ENCODE data around the gene MYO9A. TPM values are rescaled to one million over a fixed set of nuclear protein-coding genes. Genes with fewer than 3 reads are reported as not detected.

The MYO9A gene
- total RNA-seq, 1 experiment from 2014 or later = 23.0 TPM

GRCh38 chr15:72013703-72014102 is 104.2 kb downstream of the MYO9A start (continued):
- TF ChIP-seq FOSL1 (IDR thresholded peaks at IDR 0.05; ENCODE audit: low read depth) (no peak), EZH2phosphoT487 (IDR thresholded peaks at IDR 0.05; ENCODE audit: borderline replicate concordance) (no peak), MAX (IDR thresholded peaks at IDR 0.05) (no peak)

DNA sequence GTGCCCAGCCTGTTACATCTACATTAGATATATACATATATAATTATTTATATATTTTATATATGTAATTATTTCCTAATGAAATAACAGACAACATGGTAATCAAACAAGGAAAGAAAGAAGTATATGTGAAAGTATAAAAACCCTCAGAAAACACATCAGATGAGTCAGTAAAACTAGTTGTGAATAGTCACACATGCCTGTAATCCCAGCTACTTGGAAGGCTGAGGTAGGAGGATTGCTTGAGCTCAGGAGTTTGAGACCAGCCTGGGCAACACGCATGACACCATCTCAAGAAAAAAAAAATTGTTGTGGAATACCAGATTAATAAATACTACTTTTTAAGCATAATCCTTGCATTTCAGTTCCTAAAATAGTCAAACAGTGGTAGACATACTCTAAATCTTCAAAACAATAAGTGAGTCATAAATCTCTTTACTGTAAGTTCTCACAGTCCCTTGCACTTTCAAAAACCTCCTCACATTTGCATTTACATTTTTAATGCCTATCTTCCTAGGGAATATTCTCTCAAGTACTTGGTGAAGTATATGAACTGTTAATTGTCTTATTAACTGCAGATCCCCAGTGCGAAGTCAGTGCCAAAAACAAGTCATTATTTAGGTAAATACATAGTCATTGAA is 106.5 kb downstream of the MYO9A start:
- H3K9ac ChIP-seq (ENCODE audit: low read length) = no peak overlapping the region
- no peaks in the 10 kb centered on the region for H3K27me3 ChIP-seq (ENCODE audit: insufficient read depth, low read length)
- CTCF ChIA-PET = no interaction called here
- no peaks in the 10 kb centered on the region for H3K79me2 ChIP-seq (ENCODE audit: insufficient read depth, low read length)
- no peak overlapping the region for H3K4me3 ChIP-seq (replicated peaks in 1 of 2; ENCODE audit: low read depth in 1 of 2, low read length in 2 of 2)
- no peak for ATAC-seq
- no TSS peak for BruUV-seq (replicated peaks)
- H3K27ac ChIP-seq (ENCODE audit: low read depth, low read length) = no peak overlapping the region
- H4K20me1 ChIP-seq (ENCODE audit: insufficient read depth) = no peaks in the 10 kb centered on the region; the same call in 1 of the 2 replicates
- TF ChIP-seq FOSL1 (IDR thresholded peaks at IDR 0.05; ENCODE audit: low read depth) (no peak), SP1 (IDR thresholded peaks at IDR 0.05; ENCODE audit: low read depth) (no peak), RAD21 (IDR thresholded peaks at IDR 0.05; ENCODE audit: low read depth) (no peak), POLR2A (IDR thresholded peaks at IDR 0.05; ENCODE audit: borderline replicate concordance, extremely low read depth, insufficient read depth, insufficient read length) (no peak), SIN3A (IDR thresholded peaks at IDR 0.05; ENCODE audit: low read depth) (no peak), ZNF274 (IDR thresholded peaks at IDR 0.05; ENCODE audit: low read depth, low read length) (no peak), EGR1 (IDR thresholded peaks at IDR 0.05; ENCODE audit: low read depth) (no peak), ZFX (IDR thresholded peaks at IDR 0.05) (no peak), MAX (IDR thresholded peaks at IDR 0.05) (no peak), JUND (IDR thresholded peaks at IDR 0.05) (no peak)
- TF ChIP-seq, protein P1, sequence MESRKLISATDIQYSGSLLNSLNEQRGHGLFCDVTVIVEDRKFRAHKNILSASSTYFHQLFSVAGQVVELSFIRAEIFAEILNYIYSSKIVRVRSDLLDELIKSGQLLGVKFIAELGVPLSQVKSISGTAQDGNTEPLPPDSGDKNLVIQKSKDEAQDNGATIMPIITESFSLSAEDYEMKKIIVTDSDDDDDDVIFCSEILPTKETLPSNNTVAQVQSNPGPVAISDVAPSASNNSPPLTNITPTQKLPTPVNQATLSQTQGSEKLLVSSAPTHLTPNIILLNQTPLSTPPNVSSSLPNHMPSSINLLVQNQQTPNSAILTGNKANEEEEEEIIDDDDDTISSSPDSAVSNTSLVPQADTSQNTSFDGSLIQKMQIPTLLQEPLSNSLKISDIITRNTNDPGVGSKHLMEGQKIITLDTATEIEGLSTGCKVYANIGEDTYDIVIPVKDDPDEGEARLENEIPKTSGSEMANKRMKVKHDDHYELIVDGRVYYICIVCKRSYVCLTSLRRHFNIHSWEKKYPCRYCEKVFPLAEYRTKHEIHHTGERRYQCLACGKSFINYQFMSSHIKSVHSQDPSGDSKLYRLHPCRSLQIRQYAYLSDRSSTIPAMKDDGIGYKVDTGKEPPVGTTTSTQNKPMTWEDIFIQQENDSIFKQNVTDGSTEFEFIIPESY (IDR thresholded peaks at IDR 0.05; ENCODE audit: extremely low read depth, insufficient replicate concordance, low read length) = no peak
- H3K4me2 ChIP-seq (ENCODE audit: low read length) = no peak overlapping the region
- H3K36me3 ChIP-seq (ENCODE audit: control insufficient read depth in 1 of 2, insufficient read depth in 2 of 2, low read length in 2 of 2) = no peaks in the 10 kb centered on the region
- RAD21 ChIA-PET (ENCODE audit: low non-redundant PET in 1 of 2, low total read pairs in 2 of 2, uncharacterized antibody in 2 of 2, unreplicated experiment in 2 of 2) = no interaction called here
- H3K9me3 ChIP-seq (ENCODE audit: control insufficient read depth in 1 of 2, insufficient read depth in 1 of 2, low read depth in 1 of 2, low read length in 2 of 2) = no peaks in the 10 kb centered on the region
- no peaks in the 10 kb centered on the region for H3K4me1 ChIP-seq (ENCODE audit: control insufficient read depth in 1 of 2, insufficient read depth in 2 of 2, low read length in 2 of 2)
- intact Hi-C loops (cut with micrococcal nuclease) = no loop called here
- no peak overlapping the region for H2AFZ ChIP-seq (ENCODE audit: low read depth, low read length, poor library complexity, severe bottlenecking)
- no peaks in the 10 kb centered on the region for H3K9me2 ChIP-seq (ENCODE audit: insufficient read depth)
- POLR2A ChIA-PET = no interaction called here
- DNase-seq (ENCODE audit: low read depth, low spot score) = no peak
